Mammary epithelial cell (primary cell): Measurements from ENCODE around the gene TSEN54.

Source experiments
- EZH2 ChIP-seq: IDR thresholded peaks from 2 replicates; pipeline ENCODE4 v1.6.1; 2012; ENCODE audit warnings: low read length, inconsistent platforms, borderline replicate concordance
- TF ChIP-seq, protein P1 (sequence below), 2 donors: IDR thresholded peaks in 1 of 2; conservative IDR thresholded peaks in 1 of 2; 2 replicates each; pipeline ENCODE4 v1.5.1; 2011 to 2012; ENCODE audit warnings: inconsistent platforms in 2 of 2, low read length in 2 of 2, mild to moderate bottlenecking in 2 of 2, control low read depth in 1 of 2, low read depth in 1 of 2; ENCODE audit not compliant: insufficient read depth in 1 of 2; ENCODE audit errors: extremely low read depth in 1 of 2

DNA sequence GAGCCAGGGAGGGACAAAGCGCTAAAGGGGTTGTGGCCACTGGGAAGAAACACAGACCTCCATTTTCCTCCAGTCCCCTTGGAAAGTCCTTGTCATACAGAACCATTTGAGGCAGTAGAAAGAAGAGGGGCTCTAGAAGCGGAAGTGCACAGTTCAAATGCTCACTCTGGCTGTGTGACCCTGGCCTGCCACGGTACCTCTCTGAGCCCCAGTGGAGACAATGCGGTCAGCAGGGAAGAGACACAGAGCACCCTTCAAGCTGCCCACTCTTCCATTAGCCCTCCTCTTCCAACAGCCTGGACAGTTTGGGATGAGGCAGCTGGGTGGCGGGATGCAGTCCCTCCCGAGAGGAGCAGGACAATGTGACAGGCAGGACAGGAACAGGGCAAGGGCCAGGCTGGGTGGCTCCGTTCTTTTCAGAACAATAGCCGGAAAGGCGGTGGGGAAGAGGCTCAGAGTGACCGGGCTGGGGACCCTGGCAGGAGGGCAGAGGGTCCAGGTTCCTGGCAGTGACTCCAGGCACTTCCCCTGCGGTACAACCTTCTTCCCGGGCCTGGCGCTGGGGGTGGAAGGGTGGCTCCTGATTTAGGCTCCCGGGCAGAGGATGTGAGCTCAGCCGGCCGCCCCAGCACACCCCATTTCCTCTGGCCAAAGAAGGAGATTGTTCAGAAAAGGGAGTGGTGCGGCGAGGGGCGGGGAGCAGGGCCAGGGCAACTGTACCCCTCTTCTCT is 6.6 kb upstream of the TSEN54 start:
- TF ChIP-seq, protein P1, sequence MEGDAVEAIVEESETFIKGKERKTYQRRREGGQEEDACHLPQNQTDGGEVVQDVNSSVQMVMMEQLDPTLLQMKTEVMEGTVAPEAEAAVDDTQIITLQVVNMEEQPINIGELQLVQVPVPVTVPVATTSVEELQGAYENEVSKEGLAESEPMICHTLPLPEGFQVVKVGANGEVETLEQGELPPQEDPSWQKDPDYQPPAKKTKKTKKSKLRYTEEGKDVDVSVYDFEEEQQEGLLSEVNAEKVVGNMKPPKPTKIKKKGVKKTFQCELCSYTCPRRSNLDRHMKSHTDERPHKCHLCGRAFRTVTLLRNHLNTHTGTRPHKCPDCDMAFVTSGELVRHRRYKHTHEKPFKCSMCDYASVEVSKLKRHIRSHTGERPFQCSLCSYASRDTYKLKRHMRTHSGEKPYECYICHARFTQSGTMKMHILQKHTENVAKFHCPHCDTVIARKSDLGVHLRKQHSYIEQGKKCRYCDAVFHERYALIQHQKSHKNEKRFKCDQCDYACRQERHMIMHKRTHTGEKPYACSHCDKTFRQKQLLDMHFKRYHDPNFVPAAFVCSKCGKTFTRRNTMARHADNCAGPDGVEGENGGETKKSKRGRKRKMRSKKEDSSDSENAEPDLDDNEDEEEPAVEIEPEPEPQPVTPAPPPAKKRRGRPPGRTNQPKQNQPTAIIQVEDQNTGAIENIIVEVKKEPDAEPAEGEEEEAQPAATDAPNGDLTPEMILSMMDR (conservative IDR thresholded peaks at IDR 0.05 in 1 of 2, IDR thresholded peaks at IDR 0.05 in 1 of 2; ENCODE audit: extremely low read depth in 1 of 2, insufficient read depth in 1 of 2, low read depth in 1 of 2, low read length in 2 of 2): no peak
- no peak for TF ChIP-seq EZH2
